ENCODE data around the gene GPR143. TPM values are rescaled to one million over a fixed set of nuclear protein-coding genes. Genes with fewer than 3 reads are reported as not detected.
A peak's percentile ranks its signal among the peaks of the same experiment; 100 is the strongest.

Gene GPR143
- total RNA-seq, 1 donor from 2014 or later: 3.0 TPM

DNA sequence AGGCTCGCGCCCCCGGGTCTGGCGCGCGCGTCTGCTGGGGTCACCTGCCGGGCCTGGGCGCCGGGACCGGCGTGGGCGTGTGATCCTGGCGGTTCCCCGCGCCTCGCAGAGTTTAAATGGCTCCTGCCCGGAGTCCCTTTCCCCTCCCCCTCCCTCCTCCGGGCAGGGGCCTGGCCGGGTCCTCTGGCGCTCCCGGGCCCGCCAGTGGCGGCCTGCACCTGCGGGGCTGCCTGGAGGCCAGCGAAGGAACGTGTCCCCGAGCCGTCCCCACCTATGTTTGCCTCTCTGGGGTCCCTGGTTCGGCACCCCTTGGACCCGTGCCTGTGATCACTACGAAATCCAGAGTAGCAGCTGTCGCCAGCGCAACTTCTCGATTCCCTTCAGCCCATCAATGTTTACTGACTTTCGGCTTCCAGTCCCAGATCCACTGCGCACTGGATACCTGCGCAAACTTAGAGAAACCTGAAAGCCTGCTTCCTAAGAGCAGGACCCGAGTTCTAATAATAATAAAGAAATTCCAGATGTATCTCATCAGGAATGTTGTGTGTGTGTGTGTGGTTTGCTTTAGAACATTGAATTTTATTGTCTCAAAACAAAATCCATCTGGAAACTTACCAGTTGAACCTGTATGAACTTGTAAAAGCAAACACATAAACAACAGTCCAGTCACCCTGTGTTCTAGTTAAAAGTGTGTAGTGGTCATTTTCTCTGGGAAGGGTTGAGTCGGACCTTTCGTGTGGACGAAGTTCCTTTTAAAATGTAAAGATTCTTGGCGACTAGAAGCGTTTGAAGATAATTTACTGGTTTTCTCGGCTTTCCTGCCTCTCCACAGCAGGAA lies 21.4 kb upstream of the GPR143 start:
- no peaks in the 10 kb centered on the region for H3K4me1 ChIP-seq (ENCODE audit: insufficient read depth, low read length)
- H3K27ac Mint-ChIP-seq (ENCODE audit: unreplicated experiment): peak overlapping the region; percentile 69
- H3K36me3 Mint-ChIP-seq (ENCODE audit: low read depth, unreplicated experiment): no peaks in the 10 kb centered on the region
- H3K4me3 ChIP-seq (ENCODE audit: insufficient read depth, low read depth, low read length): peak overlapping the region; percentile 17
- TF ChIP-seq, protein P1, sequence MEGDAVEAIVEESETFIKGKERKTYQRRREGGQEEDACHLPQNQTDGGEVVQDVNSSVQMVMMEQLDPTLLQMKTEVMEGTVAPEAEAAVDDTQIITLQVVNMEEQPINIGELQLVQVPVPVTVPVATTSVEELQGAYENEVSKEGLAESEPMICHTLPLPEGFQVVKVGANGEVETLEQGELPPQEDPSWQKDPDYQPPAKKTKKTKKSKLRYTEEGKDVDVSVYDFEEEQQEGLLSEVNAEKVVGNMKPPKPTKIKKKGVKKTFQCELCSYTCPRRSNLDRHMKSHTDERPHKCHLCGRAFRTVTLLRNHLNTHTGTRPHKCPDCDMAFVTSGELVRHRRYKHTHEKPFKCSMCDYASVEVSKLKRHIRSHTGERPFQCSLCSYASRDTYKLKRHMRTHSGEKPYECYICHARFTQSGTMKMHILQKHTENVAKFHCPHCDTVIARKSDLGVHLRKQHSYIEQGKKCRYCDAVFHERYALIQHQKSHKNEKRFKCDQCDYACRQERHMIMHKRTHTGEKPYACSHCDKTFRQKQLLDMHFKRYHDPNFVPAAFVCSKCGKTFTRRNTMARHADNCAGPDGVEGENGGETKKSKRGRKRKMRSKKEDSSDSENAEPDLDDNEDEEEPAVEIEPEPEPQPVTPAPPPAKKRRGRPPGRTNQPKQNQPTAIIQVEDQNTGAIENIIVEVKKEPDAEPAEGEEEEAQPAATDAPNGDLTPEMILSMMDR (IDR thresholded peaks at IDR 0.05; ENCODE audit: insufficient read depth, low read depth, low read length): no peak
- TF ChIP-seq EZH2 (IDR thresholded peaks at IDR 0.05; ENCODE audit: insufficient read depth, low read length): no peak
- peak overlapping the region; percentile 52 for H2AFZ ChIP-seq (ENCODE audit: low read depth, low read length)
- DNase-seq (ENCODE audit: low read depth) (no peak), FAIRE-seq (no peak)
- H3K27me3 Mint-ChIP-seq (ENCODE audit: low read depth, unreplicated experiment): no peaks in the 10 kb centered on the region
- no peaks in the 10 kb centered on the region for H3K36me3 ChIP-seq (ENCODE audit: insufficient read depth, low read length)
- peaks cover 13% of the 10 kb centered on the region for H3K4me1 Mint-ChIP-seq (ENCODE audit: low read depth, unreplicated experiment)
- peak overlapping the region; percentile 91 for H3K4me3 Mint-ChIP-seq (ENCODE audit: unreplicated experiment)
- H3K9me3 Mint-ChIP-seq (ENCODE audit: unreplicated experiment): no peaks in the 10 kb centered on the region
- no peaks in the 10 kb centered on the region for H3K79me2 ChIP-seq (ENCODE audit: insufficient read depth, low read length)
- peaks cover 17% of the 10 kb centered on the region for H3K27me3 ChIP-seq (ENCODE audit: insufficient read depth, low read length)
- no peaks in the 10 kb centered on the region for H4K20me1 ChIP-seq (ENCODE audit: insufficient read depth, low read length)
- H3K9me3 ChIP-seq (ENCODE audit: insufficient read depth, low read depth, low read length): no peaks in the 10 kb centered on the region
- no peak overlapping the region for H3K9ac ChIP-seq (ENCODE audit: low read length)
- peak overlapping the region; percentile 72 for H3K4me2 ChIP-seq (ENCODE audit: low read length)
- H3K27ac ChIP-seq (ENCODE audit: low read depth, low read length): no peak overlapping the region

DNA sequence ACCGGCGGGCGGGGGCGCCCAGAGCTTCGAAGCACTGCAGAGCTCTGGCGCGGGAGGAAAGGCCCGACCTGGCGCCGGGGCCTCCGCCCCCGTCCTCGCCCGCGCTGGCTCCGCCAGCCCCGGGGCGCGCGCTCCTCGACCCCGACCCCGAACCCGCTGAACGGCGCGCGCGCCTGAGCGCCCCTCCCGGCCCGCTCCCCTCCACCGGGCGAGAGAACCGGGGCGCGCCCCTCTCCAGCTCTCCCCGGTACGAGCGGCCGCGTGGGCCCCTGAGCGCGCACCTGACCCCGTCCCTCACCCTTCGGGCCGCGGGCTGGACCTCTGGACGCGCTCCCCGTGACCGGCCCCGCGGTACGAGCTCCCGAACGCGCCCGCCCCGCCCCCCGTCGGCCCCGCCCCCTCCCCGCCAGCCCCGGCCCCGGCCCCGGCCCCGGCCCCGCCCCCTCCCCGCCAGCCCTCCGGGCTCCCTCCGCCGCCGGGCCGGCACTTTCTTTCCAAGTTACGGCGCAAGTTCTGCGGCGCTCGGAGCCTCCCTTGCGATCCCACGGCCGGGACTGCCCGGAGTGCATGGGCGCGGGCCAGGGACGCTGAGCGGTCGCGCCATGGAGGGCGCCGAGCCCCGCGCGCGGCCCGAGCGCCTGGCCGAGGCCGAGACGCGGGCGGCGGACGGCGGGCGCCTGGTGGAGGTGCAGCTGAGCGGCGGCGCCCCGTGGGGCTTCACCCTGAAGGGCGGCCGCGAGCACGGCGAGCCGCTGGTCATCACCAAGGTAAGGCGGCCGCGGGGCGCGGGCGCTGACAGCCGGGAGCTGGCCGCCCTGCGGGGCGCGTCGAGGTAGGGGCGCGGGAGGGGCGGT lies 20.5 kb upstream of the GPR143 start, which contains the start of gene SHROOM2:
Gene SHROOM2, plus strand, starts transcription at position 486 of the 854 bp plus-strand sequence. Its CDS starts 117 bp downstream, at position 603.
- H3K4me3 Mint-ChIP-seq (ENCODE audit: unreplicated experiment): peak within 1 kb of the TSS; percentile 91
- peaks cover 13% of the 10 kb centered on the region for H3K4me1 Mint-ChIP-seq (ENCODE audit: low read depth, unreplicated experiment)
- H3K27ac Mint-ChIP-seq (ENCODE audit: unreplicated experiment): peak within 1 kb of the TSS; percentile 34
- no peaks in the 10 kb centered on the region for H3K79me2 ChIP-seq (ENCODE audit: insufficient read depth, low read length)
- peak within 1 kb of the TSS; percentile 17 for H3K4me3 ChIP-seq (ENCODE audit: insufficient read depth, low read depth, low read length)
- peak within 1 kb of the TSS; percentile 72 for H3K4me2 ChIP-seq (ENCODE audit: low read length)
- no peaks in the 10 kb centered on the region for H3K36me3 Mint-ChIP-seq (ENCODE audit: low read depth, unreplicated experiment)
- no peak within 1 kb of the TSS for H3K27ac ChIP-seq (ENCODE audit: low read depth, low read length)
- H3K36me3 ChIP-seq (ENCODE audit: insufficient read depth, low read length): no peaks in the 10 kb centered on the region
- no peaks in the 10 kb centered on the region for H3K27me3 Mint-ChIP-seq (ENCODE audit: low read depth, unreplicated experiment)
- peak within 1 kb of the TSS; percentile 52 for H2AFZ ChIP-seq (ENCODE audit: low read depth, low read length)
- no peaks in the 10 kb centered on the region for H3K9me3 ChIP-seq (ENCODE audit: insufficient read depth, low read depth, low read length)
- H3K27me3 ChIP-seq (ENCODE audit: insufficient read depth, low read length): peaks cover 17% of the 10 kb centered on the region
- TF ChIP-seq, protein P1 (IDR thresholded peaks at IDR 0.05; ENCODE audit: insufficient read depth, low read depth, low read length): no peak
- no peak for TF ChIP-seq EZH2 (IDR thresholded peaks at IDR 0.05; ENCODE audit: insufficient read depth, low read length)
- H3K9me3 Mint-ChIP-seq (ENCODE audit: unreplicated experiment): no peaks in the 10 kb centered on the region
- FAIRE-seq: no peak
- no peak for DNase-seq (ENCODE audit: low read depth)
- no peak within 1 kb of the TSS for H3K9ac ChIP-seq (ENCODE audit: low read length)
- H3K4me1 ChIP-seq (ENCODE audit: insufficient read depth, low read length): no peaks in the 10 kb centered on the region
- no peaks in the 10 kb centered on the region for H4K20me1 ChIP-seq (ENCODE audit: insufficient read depth, low read length)

All from astrocyte (in vitro differentiated cells and primary cell).